ENCODE measurements around the gene SCARB1. TPM values are rescaled to one million over a fixed set of nuclear protein-coding genes. Genes with fewer than 3 reads are reported as not detected.

SCARB1 gene
- total and polyA plus RNA-seq, 2 of the 13 experiments (the other 11 are each of a cell fraction or from before 2014, with no cell fraction given): 63.4 to 160 TPM

DNA sequence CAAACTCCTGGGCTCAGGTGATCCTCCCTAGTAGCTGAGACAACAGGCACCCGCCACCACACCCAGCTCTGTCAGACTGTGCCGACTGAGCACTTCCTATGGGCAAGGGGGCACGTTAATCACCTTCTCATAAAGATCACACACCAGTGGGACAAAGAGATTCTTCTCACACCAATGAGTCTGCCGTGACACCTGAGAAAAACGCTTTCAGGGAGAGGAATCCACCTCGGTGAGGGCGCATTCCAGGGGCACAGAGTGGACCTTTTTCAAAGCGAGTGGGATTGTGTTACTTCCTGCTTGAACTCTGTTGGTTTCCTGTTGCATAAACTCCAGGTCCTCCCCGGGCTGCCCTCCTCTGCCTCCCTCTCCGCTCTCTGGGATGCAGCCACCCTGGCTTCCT lies 17.5 kb upstream of the SCARB1 start (continued):
- TF ChIP-seq, protein P1, sequence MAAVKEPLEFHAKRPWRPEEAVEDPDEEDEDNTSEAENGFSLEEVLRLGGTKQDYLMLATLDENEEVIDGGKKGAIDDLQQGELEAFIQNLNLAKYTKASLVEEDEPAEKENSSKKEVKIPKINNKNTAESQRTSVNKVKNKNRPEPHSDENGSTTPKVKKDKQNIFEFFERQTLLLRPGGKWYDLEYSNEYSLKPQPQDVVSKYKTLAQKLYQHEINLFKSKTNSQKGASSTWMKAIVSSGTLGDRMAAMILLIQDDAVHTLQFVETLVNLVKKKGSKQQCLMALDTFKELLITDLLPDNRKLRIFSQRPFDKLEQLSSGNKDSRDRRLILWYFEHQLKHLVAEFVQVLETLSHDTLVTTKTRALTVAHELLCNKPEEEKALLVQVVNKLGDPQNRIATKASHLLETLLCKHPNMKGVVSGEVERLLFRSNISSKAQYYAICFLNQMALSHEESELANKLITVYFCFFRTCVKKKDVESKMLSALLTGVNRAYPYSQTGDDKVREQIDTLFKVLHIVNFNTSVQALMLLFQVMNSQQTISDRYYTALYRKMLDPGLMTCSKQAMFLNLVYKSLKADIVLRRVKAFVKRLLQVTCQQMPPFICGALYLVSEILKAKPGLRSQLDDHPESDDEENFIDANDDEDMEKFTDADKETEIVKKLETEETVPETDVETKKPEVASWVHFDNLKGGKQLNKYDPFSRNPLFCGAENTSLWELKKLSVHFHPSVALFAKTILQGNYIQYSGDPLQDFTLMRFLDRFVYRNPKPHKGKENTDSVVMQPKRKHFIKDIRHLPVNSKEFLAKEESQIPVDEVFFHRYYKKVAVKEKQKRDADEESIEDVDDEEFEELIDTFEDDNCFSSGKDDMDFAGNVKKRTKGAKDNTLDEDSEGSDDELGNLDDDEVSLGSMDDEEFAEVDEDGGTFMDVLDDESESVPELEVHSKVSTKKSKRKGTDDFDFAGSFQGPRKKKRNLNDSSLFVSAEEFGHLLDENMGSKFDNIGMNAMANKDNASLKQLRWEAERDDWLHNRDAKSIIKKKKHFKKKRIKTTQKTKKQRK (IDR thresholded peaks at IDR 0.05; ENCODE audit: low read length): no peak
- TF ChIP-seq, protein P2, sequence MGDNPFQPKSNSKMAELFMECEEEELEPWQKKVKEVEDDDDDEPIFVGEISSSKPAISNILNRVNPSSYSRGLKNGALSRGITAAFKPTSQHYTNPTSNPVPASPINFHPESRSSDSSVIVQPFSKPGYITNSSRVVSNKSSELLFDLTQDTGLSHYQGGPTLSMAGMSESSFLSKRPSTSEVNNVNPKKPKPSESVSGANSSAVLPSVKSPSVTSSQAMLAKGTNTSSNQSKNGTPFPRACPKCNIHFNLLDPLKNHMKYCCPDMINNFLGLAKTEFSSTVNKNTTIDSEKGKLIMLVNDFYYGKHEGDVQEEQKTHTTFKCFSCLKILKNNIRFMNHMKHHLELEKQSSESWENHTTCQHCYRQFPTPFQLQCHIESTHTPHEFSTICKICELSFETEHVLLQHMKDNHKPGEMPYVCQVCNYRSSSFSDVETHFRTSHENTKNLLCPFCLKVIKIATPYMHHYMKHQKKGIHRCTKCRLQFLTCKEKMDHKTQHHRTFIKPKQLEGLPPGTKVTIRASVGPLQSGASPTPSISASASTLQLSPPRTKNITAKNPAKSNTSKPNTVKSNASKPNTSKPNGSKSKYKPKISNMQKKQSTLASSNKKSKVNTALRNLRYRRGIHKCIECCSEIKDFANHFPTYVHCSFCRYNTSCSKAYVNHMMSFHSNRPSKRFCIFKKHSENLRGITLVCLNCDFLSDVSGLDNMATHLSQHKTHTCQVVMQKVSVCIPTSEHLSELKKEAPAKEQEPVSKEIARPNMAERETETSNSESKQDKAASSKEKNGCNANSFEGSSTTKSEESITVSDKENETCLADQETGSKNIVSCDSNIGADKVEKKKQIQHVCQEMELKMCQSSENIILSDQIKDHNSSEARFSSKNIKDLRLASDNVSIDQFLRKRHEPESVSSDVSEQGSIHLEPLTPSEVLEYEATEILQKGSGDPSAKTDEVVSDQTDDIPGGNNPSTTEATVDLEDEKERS (CRISPR knock-in tag; IDR thresholded peaks at IDR 0.05): no peak
- TF ChIP-seq CBX1 (IDR thresholded peaks at IDR 0.05; ENCODE audit: low read depth): no peak
- peak; percentile 64; the same call in 1 of the 2 replicates for TF ChIP-seq ZFP90 (CRISPR knock-in tag; IDR thresholded peaks at IDR 0.05; ENCODE audit: borderline replicate concordance)
- TF ChIP-seq SCMH1 (CRISPR knock-in tag; IDR thresholded peaks at IDR 0.05; ENCODE audit: borderline replicate concordance): no peak
- TF ChIP-seq, protein P3, sequence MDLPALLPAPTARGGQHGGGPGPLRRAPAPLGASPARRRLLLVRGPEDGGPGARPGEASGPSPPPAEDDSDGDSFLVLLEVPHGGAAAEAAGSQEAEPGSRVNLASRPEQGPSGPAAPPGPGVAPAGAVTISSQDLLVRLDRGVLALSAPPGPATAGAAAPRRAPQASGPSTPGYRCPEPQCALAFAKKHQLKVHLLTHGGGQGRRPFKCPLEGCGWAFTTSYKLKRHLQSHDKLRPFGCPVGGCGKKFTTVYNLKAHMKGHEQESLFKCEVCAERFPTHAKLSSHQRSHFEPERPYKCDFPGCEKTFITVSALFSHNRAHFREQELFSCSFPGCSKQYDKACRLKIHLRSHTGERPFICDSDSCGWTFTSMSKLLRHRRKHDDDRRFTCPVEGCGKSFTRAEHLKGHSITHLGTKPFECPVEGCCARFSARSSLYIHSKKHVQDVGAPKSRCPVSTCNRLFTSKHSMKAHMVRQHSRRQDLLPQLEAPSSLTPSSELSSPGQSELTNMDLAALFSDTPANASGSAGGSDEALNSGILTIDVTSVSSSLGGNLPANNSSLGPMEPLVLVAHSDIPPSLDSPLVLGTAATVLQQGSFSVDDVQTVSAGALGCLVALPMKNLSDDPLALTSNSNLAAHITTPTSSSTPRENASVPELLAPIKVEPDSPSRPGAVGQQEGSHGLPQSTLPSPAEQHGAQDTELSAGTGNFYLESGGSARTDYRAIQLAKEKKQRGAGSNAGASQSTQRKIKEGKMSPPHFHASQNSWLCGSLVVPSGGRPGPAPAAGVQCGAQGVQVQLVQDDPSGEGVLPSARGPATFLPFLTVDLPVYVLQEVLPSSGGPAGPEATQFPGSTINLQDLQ (CRISPR knock-in tag; IDR thresholded peaks at IDR 0.05): no peak
- TF ChIP-seq ZNF878 (CRISPR knock-in tag; IDR thresholded peaks at IDR 0.05): no peak
- TF ChIP-seq, protein P4, sequence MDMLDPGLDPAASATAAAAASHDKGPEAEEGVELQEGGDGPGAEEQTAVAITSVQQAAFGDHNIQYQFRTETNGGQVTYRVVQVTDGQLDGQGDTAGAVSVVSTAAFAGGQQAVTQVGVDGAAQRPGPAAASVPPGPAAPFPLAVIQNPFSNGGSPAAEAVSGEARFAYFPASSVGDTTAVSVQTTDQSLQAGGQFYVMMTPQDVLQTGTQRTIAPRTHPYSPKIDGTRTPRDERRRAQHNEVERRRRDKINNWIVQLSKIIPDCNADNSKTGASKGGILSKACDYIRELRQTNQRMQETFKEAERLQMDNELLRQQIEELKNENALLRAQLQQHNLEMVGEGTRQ (IDR thresholded peaks at IDR 0.05; ENCODE audit: low read depth, low read length): no peak
- TF ChIP-seq, protein P4 (CRISPR knock-in tag; IDR thresholded peaks at IDR 0.05; ENCODE audit: borderline replicate concordance): no peak
- TF ChIP-seq HOXD1 (CRISPR knock-in tag; IDR thresholded peaks at IDR 0.05): 0 out of 2 replicates have a peak, but pooled peaks have one; percentile 28
- TF ChIP-seq ZNF570 (CRISPR knock-in tag; IDR thresholded peaks at IDR 0.05; ENCODE audit: borderline replicate concordance): no peak
- TF ChIP-seq CBFB (CRISPR knock-in tag; IDR thresholded peaks at IDR 0.05): no peak
- TF ChIP-seq ZNF598 (CRISPR knock-in tag; IDR thresholded peaks at IDR 0.05; ENCODE audit: borderline replicate concordance): no peak
- TF ChIP-seq ZFY (CRISPR knock-in tag; IDR thresholded peaks at IDR 0.05): peak; percentile 56; the same call in 1 of the 2 replicates
- TF ChIP-seq ZNF121 (CRISPR knock-in tag; IDR thresholded peaks at IDR 0.05): no peak
- no peak for TF ChIP-seq ZNF260 (CRISPR knock-in tag; IDR thresholded peaks at IDR 0.05; ENCODE audit: borderline replicate concordance, low read depth)
